HepG2 (cell line): ENCODE data around the gene EEFSEC. TPM values are rescaled to one million over a fixed set of nuclear protein-coding genes. Genes with fewer than 3 reads are reported as not detected.

Experiments
- ATAC-seq: fragments of 200-7000 bp; cut with Tn5 transposase; 3 replicates; pipeline ENCODE4 v1.9.1; 2020; ENCODE audit warnings: mild to moderate bottlenecking, moderate library complexity
- BruUV-seq: library from RNA; stranded (reverse); fragments of 400-500 nt; replicated peaks from 2 replicates; lab custom pipeline; 2021; lab: Mats Ljungman, UMichigan
- CTCF ChIA-PET: fragments of 300-600 bp; formaldehyde crosslinking; extraction: SDS; loops from one replicate; lab custom pipeline; 2021; ENCODE audit warnings: low total read pairs, inconsistent platforms, low intra/inter-chr PET ratio; lab: Yijun Ruan, JAX
- POLR2A ChIA-PET: fragments of 350-600 bp; sonication (Branson Sonifier 250); formaldehyde crosslinking; loops from one replicate; lab custom pipeline; 2020; ENCODE audit warnings: antibody characterized with exemption, inconsistent platforms; lab: Yijun Ruan, JAX
- DNase-seq: peaks from one replicate; pipeline ENCODE4 v3.0.0-alpha.2; 2015; ENCODE audit warnings: low spot score
- FAIRE-seq: peaks from 3 replicates; lab custom pipeline; 2011; peaks lifted over from hg19 to GRCh38; lab: Jason Lieb, UNC
- H2AFZ ChIP-seq: one replicate; pipeline ENCODE4 v1.6.1; 2011; ENCODE audit warnings: low read length, inconsistent platforms
- H3K27ac ChIP-seq: fragments of 300-600 bp; 3 replicates; pipeline ENCODE4 v1.8.0; 2011; ENCODE audit warnings: mixed run types, mild to moderate bottlenecking, mixed read lengths, low read length, inconsistent platforms; ENCODE audit not compliant: insufficient read depth; ENCODE audit errors: extremely low read length
- H3K27me3 ChIP-seq, 2 experiments: fragments of 200-600 bp in 1 of 2; 2 replicates in 1 of 2; 3 replicates in 1 of 2; pipeline versions ENCODE4 v1.6.0 to v1.8.0; 2011; ENCODE audit warnings: low read length in 2 of 2, mild to moderate bottlenecking in 2 of 2, moderate library complexity in 2 of 2, inconsistent platforms in 1 of 2; ENCODE audit not compliant: insufficient read depth in 2 of 2, control insufficient read depth in 1 of 2
- H3K36me3 ChIP-seq, 2 experiments: fragments of 200-600 bp in 1 of 2; replicated peaks in 1 of 2; 2 replicates in 1 of 2; 3 replicates in 1 of 2; pipeline versions ENCODE4 v1.5.1 to v1.8.0; 2011; ENCODE audit warnings: low read length in 2 of 2, inconsistent platforms in 1 of 2; ENCODE audit not compliant: insufficient read depth in 2 of 2, control insufficient read depth in 1 of 2
- H3K4me1 ChIP-seq: 2 replicates; pipeline ENCODE4 v1.5.1; 2012; ENCODE audit warnings: low read length, inconsistent platforms; ENCODE audit not compliant: insufficient read depth
- H3K4me2 ChIP-seq: 2 replicates; pipeline ENCODE4 v1.6.0; 2011; ENCODE audit warnings: low read depth, low read length, inconsistent platforms
- H3K4me3 ChIP-seq, 3 experiments: fragments of 200-600 bp in 1 of 3; sonication (generic), shearing (Covaris generic) in 1 of 3; replicated peaks in 1 of 3; 2 replicates each; pipeline ENCODE4 v1.5.1; 2011 to 2016; ENCODE audit warnings: low read length in 3 of 3, inconsistent platforms in 2 of 3, low read depth in 2 of 3, mild to moderate bottlenecking in 2 of 3, control low read depth in 1 of 3, mixed read lengths in 1 of 3; ENCODE audit not compliant: insufficient read depth in 1 of 3
- H3K79me2 ChIP-seq: one replicate; pipeline ENCODE4 v1.6.1; 2011; ENCODE audit warnings: low read length, inconsistent platforms; ENCODE audit not compliant: insufficient read depth
- H3K9ac ChIP-seq: 2 replicates; pipeline ENCODE4 v1.6.0; 2011; ENCODE audit warnings: mild to moderate bottlenecking, low read depth, low read length, inconsistent platforms; ENCODE audit not compliant: insufficient read depth
- H3K9me3 ChIP-seq: 2 replicates; pipeline ENCODE4 v1.5.1; 2012; ENCODE audit warnings: mild to moderate bottlenecking, low read length
- H4K20me1 ChIP-seq: 2 replicates; pipeline ENCODE4 v1.6.0; 2011; ENCODE audit warnings: inconsistent platforms, mild to moderate bottlenecking, low read length, moderate library complexity; ENCODE audit not compliant: insufficient read depth
- ARNT ChIP-seq: fragments of 450-650 bp; IDR thresholded peaks from 2 replicates; pipeline ENCODE4 v1.6.1; 2017
- HNRNPLL ChIP-seq: fragments of 200-400 bp; formaldehyde crosslinking; IDR thresholded peaks from 2 replicates; pipeline ENCODE4 v1.6.1; 2017; ENCODE audit warnings: mild to moderate bottlenecking, low read depth, low read length; ENCODE audit not compliant: poor library complexity, severe bottlenecking
- JUNB ChIP-seq: sonication (generic); formaldehyde crosslinking; IDR thresholded peaks from 2 replicates; pipeline ENCODE4 v1.8.0; 2022; ENCODE audit warnings: missing genetic modification reagents, mild to moderate bottlenecking, borderline replicate concordance
- MBNL3 ChIP-seq: fragments of 250-450 bp; sonication (Bioruptor Pico); conservative IDR thresholded peaks from 2 replicates; pipeline ENCODE4 v1.8.0; 2022; ENCODE audit warnings: mild to moderate bottlenecking, inconsistent platforms
- NR3C1 ChIP-seq: sonication (generic); formaldehyde crosslinking; IDR thresholded peaks from 2 replicates; pipeline ENCODE4 v1.4.0; 2020; ENCODE audit warnings: missing genetic modification reagents
- PLRG1 ChIP-seq: fragments of 450-650 bp; conservative IDR thresholded peaks from 2 replicates; pipeline ENCODE4 v1.6.1; 2016
- SKI ChIP-seq: fragments of 450-650 bp; IDR thresholded peaks from one replicate; pipeline ENCODE4 v1.6.1; 2018; ENCODE audit warnings: mild to moderate bottlenecking; ENCODE audit not compliant: partially characterized antibody
- U2AF1 ChIP-seq: fragments of 200-400 bp; formaldehyde crosslinking; optimal IDR thresholded peaks from 2 replicates; pipeline ENCODE3; 2017; ENCODE audit warnings: mild to moderate bottlenecking, low read depth, low read length
- U2AF2 ChIP-seq: fragments of 200-400 bp; formaldehyde crosslinking; IDR thresholded peaks from 2 replicates; pipeline ENCODE4 v1.6.1; 2017; ENCODE audit warnings: low read depth, mild to moderate bottlenecking, low read length
- ZNF101 ChIP-seq: sonication (generic); formaldehyde crosslinking; IDR thresholded peaks from 2 replicates; pipeline ENCODE4 v1.4.0; 2020; ENCODE audit warnings: mild to moderate bottlenecking, low read depth, missing genetic modification reagents, borderline replicate concordance
- ZNF180 ChIP-seq: sonication (generic); formaldehyde crosslinking; IDR thresholded peaks from 2 replicates; pipeline ENCODE4 v1.4.0; 2020; ENCODE audit warnings: low read depth, missing genetic modification reagents, borderline replicate concordance
- ZNF205 ChIP-seq: IDR thresholded peaks from 2 replicates; pipeline ENCODE4 v1.6.1; 2018; ENCODE audit warnings: missing biosample characterization, missing genetic modification reagents
- ZNF225 ChIP-seq: sonication (generic); formaldehyde crosslinking; IDR thresholded peaks from 2 replicates; pipeline ENCODE4 v1.4.0; 2020; ENCODE audit warnings: mild to moderate bottlenecking, missing genetic modification reagents
- ZZZ3 ChIP-seq: sonication (generic); formaldehyde crosslinking; IDR thresholded peaks from 2 replicates; pipeline ENCODE4 v1.4.0; 2020; ENCODE audit warnings: missing genetic modification reagents, mild to moderate bottlenecking, borderline replicate concordance
- WGBS: methylation state at CpG from one replicate; pipeline ENCODE4 v1.1.6; 2017; ENCODE audit warnings: low lambda C conversion rate; 5-methylcytosine and 5-hydroxymethylcytosine counted together
- in situ Hi-C: cut with HindIII; loops from 2 replicates; pipeline ENCODE4 v1.10.0; 2017; ENCODE audit warnings: low pct_unique_long_range_greater_than_20kb; ENCODE audit not compliant: extremely low pct_ligation_motif_present
- intact Hi-C: fragments of 100-400 bp; cut with micrococcal nuclease; formaldehyde crosslinking; loops from one replicate; pipeline ENCODE4 v1.10.0; 2022; ENCODE audit not compliant: unreplicated experiment
- polyA plus RNA-seq, 8 experiments: library from polyadenylated mRNA; depleted of rRNA in 3 of 8; stranded (reverse) in 7 of 8; unstranded in 1 of 8; fragments of >200 nt; fragmentation: Illumina TruSeq in 4 of 8; extraction: Trizol in 4 of 8; gene quantifications; 2 replicates each; pipeline versions ENCODE4 v1.2.1 to v1.2.3, GENCODE V29; 2011 to 2016; ENCODE audit warnings: low read depth in 4 of 8, missing spikeins in 1 of 8, mixed read lengths in 1 of 8; ENCODE audit not compliant: insufficient read depth in 1 of 8
- total RNA-seq, 5 experiments: library from RNA; depleted of rRNA; stranded (reverse); fragments of >200 nt; fragmentation: Illumina TruSeq; extraction: Trizol; gene quantifications; 2 replicates each; pipeline ENCODE4 v1.2.3, GENCODE V29; 2016; ENCODE audit warnings: low read depth in 1 of 5
- TF ChIP-seq, protein P1 (sequence below): sonication (generic); formaldehyde crosslinking; IDR thresholded peaks from 2 replicates; pipeline ENCODE4 v1.8.1; 2023; ENCODE audit warnings: mild to moderate bottlenecking, missing genetic modification reagents
- TF ChIP-seq, protein P2 (sequence below): sonication (generic); formaldehyde crosslinking; IDR thresholded peaks from 2 replicates; pipeline ENCODE4 v1.8.0; 2022; ENCODE audit warnings: mild to moderate bottlenecking, missing genetic modification reagents

EEFSEC gene
- total and polyA plus RNA-seq, 2 of the 13 experiments (the other 11 are each of a cell fraction or from before 2014, with no cell fraction given) = 6.4 to 24.2 TPM

DNA sequence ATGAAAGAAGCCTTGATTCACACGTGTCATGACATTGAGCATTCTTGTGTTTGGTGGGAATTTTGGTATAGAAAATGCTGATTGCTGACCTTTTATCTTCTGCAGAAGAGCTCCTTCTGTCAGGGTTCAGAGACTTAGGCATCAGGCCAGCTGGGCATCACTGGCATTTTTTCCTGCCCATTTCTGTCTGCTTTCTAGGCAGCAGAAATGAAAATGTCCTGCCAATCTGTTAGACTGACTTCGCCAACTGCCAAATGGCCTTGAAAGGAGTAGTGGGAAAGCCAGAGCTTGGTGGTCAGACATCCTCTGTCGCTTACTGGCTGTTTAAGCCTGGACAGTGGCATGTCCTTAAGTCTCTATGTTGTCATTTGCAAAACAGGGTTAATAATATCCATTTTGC is 57.4 kb downstream of the EEFSEC start (continued):
- TF ChIP-seq, protein P1, sequence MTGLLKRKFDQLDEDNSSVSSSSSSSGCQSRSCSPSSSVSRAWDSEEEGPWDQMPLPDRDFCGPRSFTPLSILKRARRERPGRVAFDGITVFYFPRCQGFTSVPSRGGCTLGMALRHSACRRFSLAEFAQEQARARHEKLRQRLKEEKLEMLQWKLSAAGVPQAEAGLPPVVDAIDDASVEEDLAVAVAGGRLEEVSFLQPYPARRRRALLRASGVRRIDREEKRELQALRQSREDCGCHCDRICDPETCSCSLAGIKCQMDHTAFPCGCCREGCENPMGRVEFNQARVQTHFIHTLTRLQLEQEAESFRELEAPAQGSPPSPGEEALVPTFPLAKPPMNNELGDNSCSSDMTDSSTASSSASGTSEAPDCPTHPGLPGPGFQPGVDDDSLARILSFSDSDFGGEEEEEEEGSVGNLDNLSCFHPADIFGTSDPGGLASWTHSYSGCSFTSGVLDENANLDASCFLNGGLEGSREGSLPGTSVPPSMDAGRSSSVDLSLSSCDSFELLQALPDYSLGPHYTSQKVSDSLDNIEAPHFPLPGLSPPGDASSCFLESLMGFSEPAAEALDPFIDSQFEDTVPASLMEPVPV (CRISPR knock-in tag) = no peak
- TF ChIP-seq ARNT = no peak
- TF ChIP-seq, all 625 proteins: peak for 0

DNA sequence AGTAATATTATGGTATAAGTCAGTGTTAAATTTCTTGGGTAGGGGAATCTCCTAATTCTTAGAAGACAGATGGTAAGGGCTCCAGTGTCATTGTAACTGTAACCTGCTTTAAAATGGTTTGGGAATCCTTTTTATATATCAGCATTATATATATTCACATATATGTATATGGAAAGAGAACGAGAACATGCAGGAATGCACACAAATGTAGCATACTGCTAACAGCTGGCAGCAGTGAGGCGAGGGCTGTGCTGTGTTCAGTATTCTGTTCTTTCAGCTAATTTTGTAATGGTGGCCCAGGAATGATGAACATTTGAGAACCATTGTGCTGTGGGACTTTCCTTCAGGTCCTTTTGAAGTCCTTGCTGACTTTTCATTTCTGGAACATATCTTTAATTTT is 60.8 kb downstream of the EEFSEC start:
- Histone ChIP-seq H3K4me3 (no peak overlapping the region), H3K79me2 (no peaks in the 10 kb centered on the region), H3K9ac (no peak overlapping the region), H3K27me3 (no peaks in the 10 kb centered on the region), H3K9me3 (no peaks in the 10 kb centered on the region), H3K4me2 (no peak overlapping the region), H2AFZ (no peak overlapping the region), H3K36me3 (no peaks in the 10 kb centered on the region; a peak in 2 of 5 replicates), H3K27ac (no peak overlapping the region), H3K4me1 (peaks cover 21% of the 10 kb centered on the region), H4K20me1 (peaks cover 3% of the 10 kb centered on the region; the same call in 1 of the 2 replicates)
- no TSS peak for BruUV-seq
- TF ChIP-seq U2AF1 (no peak), JUNB (no peak), NR3C1 (CRISPR knock-in tag) (no peak), SKI (no peak), HNRNPLL (no peak), ZNF101 (CRISPR knock-in tag) (no peak), ZNF180 (CRISPR knock-in tag) (no peak), PLRG1 (no peak), ZZZ3 (CRISPR knock-in tag) (no peak), ZNF225 (CRISPR knock-in tag) (no peak), U2AF2 (no peak), MBNL3 (CRISPR knock-in tag) (no peak), ZNF205 (CRISPR knock-in tag) (no peak)
- TF ChIP-seq, protein P2, sequence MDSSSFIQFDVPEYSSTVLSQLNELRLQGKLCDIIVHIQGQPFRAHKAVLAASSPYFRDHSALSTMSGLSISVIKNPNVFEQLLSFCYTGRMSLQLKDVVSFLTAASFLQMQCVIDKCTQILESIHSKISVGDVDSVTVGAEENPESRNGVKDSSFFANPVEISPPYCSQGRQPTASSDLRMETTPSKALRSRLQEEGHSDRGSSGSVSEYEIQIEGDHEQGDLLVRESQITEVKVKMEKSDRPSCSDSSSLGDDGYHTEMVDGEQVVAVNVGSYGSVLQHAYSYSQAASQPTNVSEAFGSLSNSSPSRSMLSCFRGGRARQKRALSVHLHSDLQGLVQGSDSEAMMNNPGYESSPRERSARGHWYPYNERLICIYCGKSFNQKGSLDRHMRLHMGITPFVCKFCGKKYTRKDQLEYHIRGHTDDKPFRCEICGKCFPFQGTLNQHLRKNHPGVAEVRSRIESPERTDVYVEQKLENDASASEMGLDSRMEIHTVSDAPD = no peak
- DNase-seq (no peak), FAIRE-seq (no peak), ATAC-seq (no peak)
- ChIA-PET CTCF (no interaction called here), POLR2A (no interaction called here)
- in situ Hi-C loops (no loop called here), intact Hi-C loops (no loop called here)
- 95% methylated on average over 2 of the region's 2 CpGs for WGBS
